Right lobe of liver (tissue), 6 donors: Measurements from ENCODE around the gene AP3S2. TPM values are rescaled to one million over a fixed set of nuclear protein-coding genes. Genes with fewer than 3 reads are reported as not detected.
A peak's percentile ranks its signal among the peaks of the same experiment; 100 is the strongest.

ENCODE experiments used
- ATAC-seq, 4 donors: fragments of 200-7000 bp; cut with Tn5 transposase; one replicate each; pipeline ENCODE4 v1.9.1; 2020; ENCODE audit warnings: mild to moderate bottlenecking in 4 of 4, moderate library complexity in 4 of 4
- DNase-seq, 3 donors: peaks; one replicate each; pipeline ENCODE4 v3.0.0-alpha.2; 2020
- H3K27ac ChIP-seq, 3 donors: fragments of 200-600 bp; one replicate each; pipeline ENCODE4 v1.8.0; 2022
- H3K27me3 ChIP-seq, 2 donors: fragments of 200-600 bp; one replicate each; pipeline ENCODE4 v1.8.0; 2022
- H3K36me3 ChIP-seq, 4 donors: fragments of 200-600 bp; sonication (generic) in 1 of 4; one replicate each; pipeline versions ENCODE4 v1.5.1 to v1.8.0; 2017 to 2022; ENCODE audit warnings: control low read depth in 1 of 4
- H3K4me1 ChIP-seq, 4 donors: fragments of 200-600 bp; sonication (generic) in 1 of 4; one replicate each; pipeline versions ENCODE4 v1.5.1 to v1.8.0; 2017 to 2022; ENCODE audit warnings: control low read depth in 1 of 4
- H3K4me3 ChIP-seq, 3 donors: fragments of 200-600 bp; one replicate each; pipeline ENCODE4 v1.8.0; 2022
- H3K9me3 ChIP-seq, 4 donors: fragments of 200-600 bp; sonication (generic) in 1 of 4; one replicate each; pipeline versions ENCODE4 v1.5.1 to v1.8.0; 2017 to 2022; ENCODE audit warnings: control low read depth in 1 of 4
- POLR2A ChIP-seq: fragments of 450-650 bp; IDR thresholded peaks from one replicate; pipeline ENCODE4 v1.6.1; 2017; ENCODE audit warnings: antibody characterized with exemption, mild to moderate bottlenecking
- WGBS: methylation state at CpG from one replicate; pipeline ENCODE4 v1.1.6; 2018; ENCODE audit warnings: low coverage, low lambda C conversion rate; ENCODE audit not compliant: insufficient coverage; ENCODE audit errors: missing lambda C conversion rate; 5-methylcytosine and 5-hydroxymethylcytosine counted together
- intact Hi-C, 2 donors: fragments of 100-400 bp; cut with DNase I; formaldehyde crosslinking; loops; one replicate each; pipeline versions ENCODE4 v1.11.2 to v1.14.1; 2022
- total RNA-seq, 6 experiments: library from RNA; depleted of rRNA in 2 of 6; stranded (reverse); fragments of >200 nt in 2 of 6; fragmentation: NEBNext Ultra II Directional in 3 of 6; extraction: Animal tissue kit (Norgen Biotek cat#: 25700) in 3 of 6; gene quantifications; one replicate each; pipeline versions ENCODE4 v1.1.0 to v1.2.4, GENCODE V29; 2016 to 2023
- TF ChIP-seq, protein P1 (sequence below), 4 donors: fragments of 200-600 bp in 3 of 4; fragments of 450-650 bp in 1 of 4; IDR thresholded peaks; one replicate each; pipeline versions ENCODE4 v1.5.1 to v1.8.0; 2016 to 2022; ENCODE audit warnings: antibody characterized with exemption in 4 of 4, mild to moderate bottlenecking in 2 of 4
- donor health status: DM: no; HTN: yes; CAD: no.
- donor health status: DM: no; HTN: no; CAD: no.
- donor health status: DM: no; HTN: no; CAD: no.
- donor health status: DM: no; HTN: yes; CAD: no.
- donor health status: DM: no; HTN: yes; CAD: no.

AP3S2 gene
- total RNA-seq, 6 experiments from 2014 or later: 23.2 to 45.7 (median 27.2) TPM

- Histone ChIP-seq H3K27me3 (no peaks in the 10 kb centered on the region), H3K27ac (peak overlapping the region in 1 of 3 donors; percentile 59), H3K36me3 (peaks cover 0 to 61% (median 34%) of the 10 kb centered on the region in 4 donors), H3K4me3 (no peak overlapping the region), H3K4me1 (peaks cover 0 to 33% (median 8%) of the 10 kb centered on the region in 4 donors), H3K9me3 (no peaks in the 10 kb centered on the region)
- TF ChIP-seq POLR2A: no peak
- TF ChIP-seq, protein P1, sequence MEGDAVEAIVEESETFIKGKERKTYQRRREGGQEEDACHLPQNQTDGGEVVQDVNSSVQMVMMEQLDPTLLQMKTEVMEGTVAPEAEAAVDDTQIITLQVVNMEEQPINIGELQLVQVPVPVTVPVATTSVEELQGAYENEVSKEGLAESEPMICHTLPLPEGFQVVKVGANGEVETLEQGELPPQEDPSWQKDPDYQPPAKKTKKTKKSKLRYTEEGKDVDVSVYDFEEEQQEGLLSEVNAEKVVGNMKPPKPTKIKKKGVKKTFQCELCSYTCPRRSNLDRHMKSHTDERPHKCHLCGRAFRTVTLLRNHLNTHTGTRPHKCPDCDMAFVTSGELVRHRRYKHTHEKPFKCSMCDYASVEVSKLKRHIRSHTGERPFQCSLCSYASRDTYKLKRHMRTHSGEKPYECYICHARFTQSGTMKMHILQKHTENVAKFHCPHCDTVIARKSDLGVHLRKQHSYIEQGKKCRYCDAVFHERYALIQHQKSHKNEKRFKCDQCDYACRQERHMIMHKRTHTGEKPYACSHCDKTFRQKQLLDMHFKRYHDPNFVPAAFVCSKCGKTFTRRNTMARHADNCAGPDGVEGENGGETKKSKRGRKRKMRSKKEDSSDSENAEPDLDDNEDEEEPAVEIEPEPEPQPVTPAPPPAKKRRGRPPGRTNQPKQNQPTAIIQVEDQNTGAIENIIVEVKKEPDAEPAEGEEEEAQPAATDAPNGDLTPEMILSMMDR (IDR thresholded peaks at IDR 0.05): no peak
- intact Hi-C loops: no loop called here
- 56% methylated on average over 12 of the region's 16 CpGs for WGBS
- DNase-seq: peak in 2 of 3 donors; percentile 46 to 51
- ATAC-seq: peak in 1 of 4 donors; percentile 0
These were observed 91.4 kb downstream of the AP3S2 start for GRCh38 chr15:89802231-89802928.

- TF ChIP-seq POLR2A: no peak
- TF ChIP-seq, protein P1 (IDR thresholded peaks at IDR 0.05): no peak
- DNase-seq (peak in 1 of 3 donors; percentile 59), ATAC-seq (no peak)
- Histone ChIP-seq H3K36me3 (peaks cover 0 to 69% (median 40%) of the 10 kb centered on the region in 4 donors), H3K27me3 (no peaks in the 10 kb centered on the region), H3K9me3 (no peaks in the 10 kb centered on the region), H3K27ac (peak overlapping the region in 1 of 3 donors; percentile 59), H3K4me3 (no peak overlapping the region), H3K4me1 (peaks cover 0 to 25% (median 4%) of the 10 kb centered on the region in 4 donors)
- intact Hi-C loops: no loop called here
- WGBS: 82% methylated on average over 8 of the region's 21 CpGs
These were observed 92.2 kb downstream of the AP3S2 start for GRCh38 chr15:89801471-89802195.

DNA sequence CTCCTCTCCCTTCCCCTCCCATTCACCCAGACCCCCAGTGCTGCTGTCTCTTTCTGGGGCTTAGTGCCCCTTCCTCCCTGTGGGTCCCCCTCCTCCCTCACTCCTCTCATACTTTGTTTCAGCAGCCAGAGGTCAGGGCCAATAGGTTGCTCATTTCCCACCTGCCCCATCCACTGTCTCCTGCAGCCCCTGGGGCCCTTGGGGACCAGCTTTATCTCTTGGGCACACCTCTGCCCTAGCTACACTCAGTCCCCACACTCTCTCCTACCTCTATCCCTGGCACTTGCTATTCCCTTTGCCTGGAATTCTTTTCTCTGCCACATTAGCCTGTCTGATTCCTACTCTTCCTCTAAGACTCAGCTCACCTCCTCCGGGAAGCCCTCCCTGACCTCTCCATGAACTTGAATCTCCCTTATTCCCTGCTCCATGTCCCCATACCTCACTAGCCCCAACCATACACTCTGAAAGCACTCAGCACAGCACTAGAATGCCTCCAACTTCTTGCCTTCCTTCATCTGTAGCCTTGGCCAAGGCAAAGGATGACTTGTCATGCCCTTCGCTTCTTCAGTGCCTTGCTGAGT lies 93.8 kb downstream of the AP3S2 start:
- Histone ChIP-seq H3K9me3 (no peaks in the 10 kb centered on the region), H3K36me3 (peaks cover 0 to 77% (median 42%) of the 10 kb centered on the region in 4 donors), H3K27me3 (no peaks in the 10 kb centered on the region), H3K4me3 (no peak overlapping the region), H3K27ac (no peak overlapping the region), H3K4me1 (peaks cover 0 to 34% (median 8%) of the 10 kb centered on the region in 4 donors)
- WGBS: 88% methylated on average over 2 of the region's 2 CpGs
- DNase-seq (no peak), ATAC-seq (no peak)
- TF ChIP-seq, protein P1 (IDR thresholded peaks at IDR 0.05): no peak
- no peak for TF ChIP-seq POLR2A
- intact Hi-C loops: no loop called here

DNA sequence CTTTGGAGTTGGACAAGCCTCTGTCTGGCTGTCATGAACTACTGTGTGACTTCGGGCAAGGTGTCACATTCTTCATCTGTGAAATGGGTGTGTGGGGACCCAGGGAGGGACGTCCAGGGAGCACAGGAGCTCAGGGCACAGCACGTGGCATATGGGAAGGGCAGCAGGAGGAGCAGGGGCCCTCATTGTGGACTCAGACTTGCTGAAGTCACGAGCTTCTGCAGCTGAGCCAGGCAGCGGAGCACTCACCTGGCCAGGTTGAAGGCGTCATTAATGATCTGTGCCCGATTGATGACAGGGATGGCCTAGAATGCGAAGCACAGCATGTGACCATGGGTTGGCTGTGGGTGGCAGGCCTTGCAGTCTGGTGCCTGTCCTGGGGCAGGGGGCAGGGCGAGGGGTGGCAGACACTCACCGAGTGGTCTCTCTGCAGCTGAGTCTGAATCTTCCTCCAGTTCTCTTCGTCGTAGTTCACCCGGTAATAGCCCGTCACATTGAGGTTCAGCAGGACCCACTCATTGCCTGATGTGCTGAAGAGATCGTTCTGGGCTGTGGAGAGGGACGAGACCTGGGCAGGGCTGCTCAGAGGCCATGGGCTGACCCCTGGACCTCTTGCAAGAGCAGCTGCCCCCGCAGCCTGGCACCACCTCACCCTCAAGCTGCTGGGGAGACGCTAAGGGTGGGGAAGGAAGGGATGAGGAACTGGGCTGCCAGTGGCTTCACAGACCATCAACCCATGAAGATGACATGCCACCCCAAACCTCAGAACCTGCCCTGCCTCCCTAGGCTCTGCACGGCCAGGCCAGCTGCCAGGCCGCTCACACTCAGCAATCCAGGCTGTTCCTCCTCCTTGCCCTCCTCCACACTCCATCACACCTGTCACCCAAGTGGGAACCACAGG lies 94.5 kb downstream of the AP3S2 start:
- Histone ChIP-seq H3K27me3 (no peaks in the 10 kb centered on the region), H3K27ac (no peak overlapping the region), H3K9me3 (no peaks in the 10 kb centered on the region), H3K36me3 (peaks cover 0 to 77% (median 42%) of the 10 kb centered on the region in 4 donors), H3K4me1 (peaks cover 0 to 33% (median 9%) of the 10 kb centered on the region in 4 donors), H3K4me3 (no peak overlapping the region)
- WGBS: 84% methylated on average over 7 of the region's 20 CpGs
- TF ChIP-seq, protein P1 (IDR thresholded peaks at IDR 0.05): no peak
- TF ChIP-seq POLR2A: no peak
- ATAC-seq (no peak), DNase-seq (no peak)
- intact Hi-C loops: no loop called here
